Measurements from ENCODE around the gene USP21. TPM values are rescaled to one million over a fixed set of nuclear protein-coding genes. Genes with fewer than 3 reads are reported as not detected.

The USP21 gene
- total and polyA plus RNA-seq, 2 of the 8 experiments (the other 6 are each of a cell fraction or from before 2014, with no cell fraction given) = 23.9 to 36.3 TPM

DNA sequence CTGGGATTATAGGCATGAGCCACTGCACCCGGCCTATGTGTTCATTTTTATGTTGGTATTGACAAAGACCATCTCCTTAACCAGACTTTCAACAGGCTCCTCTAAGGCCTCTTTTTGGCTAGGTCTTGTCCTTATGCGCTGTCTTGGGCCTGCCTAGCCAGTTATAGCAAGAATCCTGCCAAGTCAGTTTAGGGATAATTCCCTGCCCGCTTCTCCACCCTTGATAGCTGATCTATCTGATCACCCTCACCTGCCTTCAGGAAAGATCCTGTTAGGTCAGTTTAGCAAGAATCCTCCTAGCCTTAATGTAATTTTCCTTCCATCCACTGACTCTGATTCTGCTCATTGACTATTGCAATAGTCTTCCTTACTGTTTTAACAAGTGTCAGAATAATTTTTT lies 20.4 kb downstream of the USP21 start:
- no peak for TF ChIP-seq CHD1 (IDR thresholded peaks at IDR 0.05; ENCODE audit: low read depth, low read length)
- no peak for TF ChIP-seq SIX5 (IDR thresholded peaks at IDR 0.05; ENCODE audit: low read depth, low read length)
- CTCF ChIA-PET (ENCODE audit: partially characterized antibody) = interaction anchor here (1.0 to 5.5 kb wide), 7 partner anchors 9 to 202 kb away, joined by 3 to 37 read pairs (median 4); partner anchors contain the start of genes ADAMTS4 and PPOX
- H3K4me2 ChIP-seq (ENCODE audit: insufficient read depth in 1 of 2, low read depth in 2 of 2, low read length in 2 of 2) = no peak overlapping the region

More for the DNA sequence above, 20.4 kb downstream of the USP21 start:
- Histone ChIP-seq H3K27me3 (replicated peaks in 1 of 4; ENCODE audit: control insufficient read depth in 3 of 4, extremely low read depth in 1 of 4, insufficient read depth in 3 of 4, low read length in 3 of 4) (no peaks in the 10 kb centered on the region), H3K4ac (replicated peaks; ENCODE audit: insufficient read length, low read depth, low read length) (no peak overlapping the region), H4K91ac (replicated peaks; ENCODE audit: insufficient read length, low read length) (no peak overlapping the region), H2BK120ac (replicated peaks; ENCODE audit: low read depth, low read length) (no peak overlapping the region), H3K27ac (ENCODE audit: low read depth, low read length) (no peak overlapping the region), H3K23ac (ENCODE audit: insufficient read length) (no peak overlapping the region), H2AK5ac (ENCODE audit: low read depth, low read length) (no peak overlapping the region), H4K20me1 (replicated peaks in 1 of 2; ENCODE audit: control insufficient read depth in 1 of 2, insufficient read depth in 2 of 2, low read length in 2 of 2) (peaks cover 0 to 4% of the 10 kb centered on the region in 2 experiments), H3K23me2 (ENCODE audit: low read depth, low read length) (peaks cover 2% of the 10 kb centered on the region; the same call in 1 of the 2 replicates), H2BK12ac (ENCODE audit: low read depth, low read length) (no peak overlapping the region), H2BK20ac (ENCODE audit: low read length) (no peak overlapping the region), H4K5ac (ENCODE audit: insufficient read length, low read depth, low read length) (no peak overlapping the region), H3K9me3 (ENCODE audit: insufficient read depth in 2 of 2, low read depth in 1 of 2, low read length in 1 of 2) (no peaks in the 10 kb centered on the region), H3K4me3 (ENCODE audit: extremely low read depth in 1 of 4, insufficient read depth in 2 of 4, low read depth in 3 of 4, low read length in 4 of 4) (no peak overlapping the region), H3K36me3 (ENCODE audit: control insufficient read depth in 2 of 4, insufficient read depth in 4 of 4, low read length in 3 of 4) (peaks cover 0 to 9% (median 2%) of the 10 kb centered on the region in 4 experiments; a peak in 4 of 8 replicates), H3K18ac (ENCODE audit: extremely low read depth, low read length) (no peak overlapping the region), H2BK5ac (ENCODE audit: low read depth, low read length) (no peak overlapping the region), H3K14ac (ENCODE audit: insufficient read length) (no peak overlapping the region), H3K9ac (replicated peaks in 1 of 4; ENCODE audit: extremely low read depth in 1 of 4, low read depth in 3 of 4, low read length in 3 of 4) (no peak overlapping the region), H3K4me1 (replicated peaks in 1 of 4; ENCODE audit: control insufficient read depth in 3 of 4, insufficient read depth in 4 of 4, low read length in 3 of 4) (peaks cover 0 to 13% (median under 1%) of the 10 kb centered on the region in 4 experiments; a peak in 3 of 7 replicates), H2AFZ (ENCODE audit: low read length) (no peak overlapping the region), H4K8ac (ENCODE audit: extremely low read depth, insufficient read depth, low read length) (no peak overlapping the region), H3K79me2 (ENCODE audit: control insufficient read depth in 1 of 2, insufficient read depth in 2 of 2, low read length in 2 of 2) (peaks cover 0 to 4% of the 10 kb centered on the region in 2 experiments; a peak in 1 of 4 replicates), H3K79me1 (ENCODE audit: low read depth, low read length) (peaks cover 4% of the 10 kb centered on the region), H2BK15ac (ENCODE audit: low read length) (no peak overlapping the region), H3K56ac (replicated peaks; ENCODE audit: insufficient read length, low read depth, low read length) (no peak overlapping the region)
- WGBS, 2 experiments (ENCODE audit: extremely low coverage in 1 of 2, insufficient coverage in 1 of 2, insufficient read length in 1 of 2, insufficient replicate concordance in 2 of 2, low coverage in 1 of 2, low lambda C conversion rate in 2 of 2, missing lambda C conversion rate in 1 of 2) = 100% methylated on average over 3 of the region's 3 CpGs; no CpG with 5 or more reads in 1 of the 2 experiments
- POLR2A ChIA-PET (ENCODE audit: partially characterized antibody) = interaction anchor here (0.6 to 1.6 kb wide), 5 partner anchors 17 to 233 kb away, joined by 3 to 5 read pairs (median 4); partner anchors contain the start of gene NDUFS2
- DNase-seq (ENCODE audit: low read depth in 1 of 2, low spot score in 2 of 2) (no peak), FAIRE-seq (no peak)
